ENCODE results near the gene TK1. TPM values are rescaled to one million over a fixed set of nuclear protein-coding genes. Genes with fewer than 3 reads are reported as not detected.
A peak's percentile ranks its signal among the peaks of the same experiment; 100 is the strongest.

TK1 gene
- total RNA-seq, 1 experiment from 2014 or later: 190 TPM

DNA sequence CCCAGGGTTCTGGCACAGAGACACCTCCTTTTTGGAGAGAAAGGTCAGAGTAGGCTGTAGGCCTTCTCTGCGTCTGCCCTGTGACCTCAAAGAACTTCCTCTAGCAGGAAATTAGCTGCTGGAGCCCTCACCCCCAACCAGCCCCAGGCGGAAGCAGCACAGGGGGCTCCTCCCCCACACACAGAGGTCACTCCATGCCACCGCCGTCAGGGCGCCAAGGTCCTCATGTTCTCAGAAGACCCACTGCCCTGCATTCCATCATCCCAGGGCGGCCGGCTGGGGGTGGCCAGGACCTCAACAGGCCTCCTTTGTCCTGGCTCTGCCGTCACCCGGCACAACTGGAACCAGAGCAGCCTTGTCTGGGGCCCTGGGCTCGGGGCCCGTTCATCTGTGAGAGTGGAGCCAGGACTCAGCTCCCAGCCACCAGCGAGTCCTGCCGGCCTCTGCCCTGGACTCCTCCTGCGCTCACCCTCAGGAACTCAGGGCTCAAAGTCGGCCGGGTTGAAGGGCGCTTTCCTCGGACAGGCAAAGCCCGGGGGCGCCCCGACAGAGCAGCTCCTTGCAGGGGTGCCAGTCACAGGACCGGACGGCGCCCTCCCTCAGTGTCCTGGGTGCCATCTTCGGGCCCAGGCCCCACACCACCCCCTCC is 59.5 kb downstream of the TK1 start:
- peaks cover 9% of the 10 kb centered on the region for H3K4me1 Mint-ChIP-seq (ENCODE audit: low read depth, unreplicated experiment)
- no peaks in the 10 kb centered on the region for H3K27me3 ChIP-seq (replicated peaks; ENCODE audit: control insufficient read depth, insufficient read depth, low read length)
- H3K4me1 ChIP-seq: peaks cover 21% of the 10 kb centered on the region
- intact Hi-C loops (cut with micrococcal nuclease; ENCODE audit: unreplicated experiment): loop anchor here (5.0 kb wide), 2 partner anchors 40 to 60 kb away; partner anchors contain the start of genes AFMID, SYNGR2 and TK1
- H3K27ac Mint-ChIP-seq (ENCODE audit: unreplicated experiment): peak overlapping the region; percentile 74
- POLR2A ChIA-PET: interaction anchor here (0.7 to 1.5 kb wide), 3 partner anchors 42 to 60 kb away, joined by 4 to 16 read pairs (median 4); partner anchors contain the start of genes AFMID and TK1
- TF ChIP-seq, protein P1, sequence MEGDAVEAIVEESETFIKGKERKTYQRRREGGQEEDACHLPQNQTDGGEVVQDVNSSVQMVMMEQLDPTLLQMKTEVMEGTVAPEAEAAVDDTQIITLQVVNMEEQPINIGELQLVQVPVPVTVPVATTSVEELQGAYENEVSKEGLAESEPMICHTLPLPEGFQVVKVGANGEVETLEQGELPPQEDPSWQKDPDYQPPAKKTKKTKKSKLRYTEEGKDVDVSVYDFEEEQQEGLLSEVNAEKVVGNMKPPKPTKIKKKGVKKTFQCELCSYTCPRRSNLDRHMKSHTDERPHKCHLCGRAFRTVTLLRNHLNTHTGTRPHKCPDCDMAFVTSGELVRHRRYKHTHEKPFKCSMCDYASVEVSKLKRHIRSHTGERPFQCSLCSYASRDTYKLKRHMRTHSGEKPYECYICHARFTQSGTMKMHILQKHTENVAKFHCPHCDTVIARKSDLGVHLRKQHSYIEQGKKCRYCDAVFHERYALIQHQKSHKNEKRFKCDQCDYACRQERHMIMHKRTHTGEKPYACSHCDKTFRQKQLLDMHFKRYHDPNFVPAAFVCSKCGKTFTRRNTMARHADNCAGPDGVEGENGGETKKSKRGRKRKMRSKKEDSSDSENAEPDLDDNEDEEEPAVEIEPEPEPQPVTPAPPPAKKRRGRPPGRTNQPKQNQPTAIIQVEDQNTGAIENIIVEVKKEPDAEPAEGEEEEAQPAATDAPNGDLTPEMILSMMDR (IDR thresholded peaks at IDR 0.05; ENCODE audit: insufficient read depth in 1 of 2, low read depth in 1 of 2, low read length in 1 of 2, severe bottlenecking in 1 of 2, unreplicated experiment in 1 of 2): no peak
- DNase-seq: no peak
- peak overlapping the region; percentile 75 for H3K4me3 Mint-ChIP-seq (ENCODE audit: unreplicated experiment)
- H3K9me3 ChIP-seq: no peaks in the 10 kb centered on the region
- no TSS peak for BruUV-seq (replicated peaks)
- H3K9me3 Mint-ChIP-seq (ENCODE audit: unreplicated experiment): no peaks in the 10 kb centered on the region
- no peaks in the 10 kb centered on the region for H3K27me3 Mint-ChIP-seq (ENCODE audit: insufficient read depth, unreplicated experiment)
- peak overlapping the region; percentile 58 for H3K4me3 ChIP-seq (ENCODE audit: low read depth, low read length)
- CTCF ChIA-PET: interaction anchor here (0.7 to 1.7 kb wide), 7 partner anchors 10 to 294 kb away, joined by 3 to 12 read pairs (median 3); no protein-coding TSS in a partner anchor
- peaks cover 24% of the 10 kb centered on the region for H3K36me3 Mint-ChIP-seq (ENCODE audit: insufficient read depth, unreplicated experiment)
- peaks cover 3% of the 10 kb centered on the region; the same call in 1 of the 2 replicates for H3K36me3 ChIP-seq (ENCODE audit: control insufficient read depth, insufficient read depth, low read length)

DNA sequence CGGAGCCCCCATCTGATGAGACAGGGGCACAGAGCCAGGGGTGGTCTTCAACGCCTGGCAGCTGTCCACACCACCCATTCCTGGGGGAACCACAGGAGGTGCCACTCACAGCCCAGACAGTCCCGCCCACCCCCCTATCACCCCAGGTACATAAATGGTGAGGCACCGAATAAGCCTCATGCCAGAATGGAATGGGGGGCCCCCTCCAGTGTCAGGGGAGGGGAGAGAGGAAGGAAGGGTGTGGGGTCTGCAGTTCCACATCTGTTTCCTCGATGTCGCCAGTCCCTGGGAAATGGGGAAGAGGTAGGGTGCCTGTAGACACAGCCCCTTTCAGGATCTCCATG is 60.0 kb downstream of the TK1 start:
- POLR2A ChIA-PET: interaction anchor here (1.5 kb wide), 1 partner anchor 60 kb away, joined by 16 read pairs; the partner anchor contains the start of genes AFMID and TK1
- Histone ChIP-seq H3K9me3 (no peaks in the 10 kb centered on the region), H3K4me3 (ENCODE audit: low read depth, low read length) (peak overlapping the region; percentile 58), H3K4me1 (peaks cover 18% of the 10 kb centered on the region), H3K36me3 (ENCODE audit: control insufficient read depth, insufficient read depth, low read length) (peaks cover 3% of the 10 kb centered on the region; the same call in 1 of the 2 replicates), H3K27me3 (replicated peaks; ENCODE audit: control insufficient read depth, insufficient read depth, low read length) (no peaks in the 10 kb centered on the region)
- BruUV-seq (replicated peaks): no TSS peak
- Mint-ChIP-seq H3K36me3 (ENCODE audit: insufficient read depth, unreplicated experiment) (peaks cover 26% of the 10 kb centered on the region), H3K27me3 (ENCODE audit: insufficient read depth, unreplicated experiment) (no peaks in the 10 kb centered on the region), H3K4me3 (ENCODE audit: unreplicated experiment) (peak overlapping the region; percentile 75), H3K27ac (ENCODE audit: unreplicated experiment) (peak overlapping the region; percentile 74), H3K9me3 (ENCODE audit: unreplicated experiment) (no peaks in the 10 kb centered on the region), H3K4me1 (ENCODE audit: low read depth, unreplicated experiment) (peaks cover 9% of the 10 kb centered on the region)
- TF ChIP-seq, protein P1 (IDR thresholded peaks at IDR 0.05; ENCODE audit: insufficient read depth in 1 of 2, low read depth in 1 of 2, low read length in 1 of 2, severe bottlenecking in 1 of 2, unreplicated experiment in 1 of 2): no peak
- no peak for DNase-seq
- intact Hi-C loops (cut with micrococcal nuclease; ENCODE audit: unreplicated experiment): loop anchor here (5.0 kb wide), 2 partner anchors 40 to 60 kb away; partner anchors contain the start of genes AFMID, SYNGR2 and TK1
- CTCF ChIA-PET: interaction anchor here (0.7 kb wide), 1 partner anchor 295 kb away, joined by 3 read pairs; no protein-coding TSS in a partner anchor

DNA sequence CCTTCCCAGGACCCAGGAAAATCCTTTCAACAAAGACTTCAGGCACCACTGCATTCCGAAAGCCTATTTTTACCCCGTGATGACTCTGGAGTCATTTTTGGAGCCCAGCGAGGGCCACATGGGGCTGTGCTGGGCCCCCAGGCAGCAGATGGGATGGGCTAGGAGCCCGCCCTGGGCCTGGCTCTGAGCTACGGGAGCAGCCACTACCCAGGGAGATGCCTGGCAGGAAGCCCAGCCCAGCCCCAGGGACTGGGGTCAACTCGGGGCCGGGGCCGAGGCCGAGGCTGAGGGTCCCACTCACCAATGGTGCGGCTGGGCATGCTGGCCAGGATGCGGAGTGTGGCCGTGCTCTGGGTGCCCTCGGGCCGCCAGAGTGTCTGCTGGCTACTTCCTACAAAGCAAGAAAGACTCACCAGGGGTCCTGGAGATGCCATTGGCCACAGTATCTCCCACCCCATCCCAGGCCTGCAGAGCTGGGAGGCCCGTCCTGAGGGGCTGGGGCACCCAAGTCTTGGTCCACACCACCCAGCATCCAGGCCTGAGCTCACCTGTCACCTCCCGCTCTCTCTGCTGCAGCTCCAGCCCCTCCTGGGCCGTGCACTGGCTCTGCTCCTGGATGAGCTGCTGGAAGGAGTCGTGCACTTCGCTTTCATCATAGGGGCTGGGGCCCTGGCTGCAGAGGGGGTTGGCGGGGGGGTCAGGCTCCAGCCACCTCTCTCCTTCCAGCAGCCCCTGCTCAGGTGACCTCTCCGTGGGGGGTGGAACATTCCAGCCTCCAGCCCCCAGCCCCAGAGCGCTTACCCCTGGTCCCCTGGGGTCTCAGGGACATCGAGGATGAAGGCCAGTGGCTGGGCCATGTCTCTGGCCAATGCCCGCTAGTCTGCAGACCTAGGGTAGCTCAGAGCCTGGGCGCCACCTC is 60.6 kb downstream of the TK1 start:
- Histone ChIP-seq H3K36me3 (ENCODE audit: control insufficient read depth, insufficient read depth, low read length) (peaks cover 3% of the 10 kb centered on the region; the same call in 1 of the 2 replicates), H3K4me1 (peaks cover 18% of the 10 kb centered on the region), H3K4me3 (ENCODE audit: low read depth, low read length) (no peak overlapping the region), H3K27me3 (replicated peaks; ENCODE audit: control insufficient read depth, insufficient read depth, low read length) (no peaks in the 10 kb centered on the region), H3K9me3 (no peaks in the 10 kb centered on the region)
- intact Hi-C loops (cut with micrococcal nuclease; ENCODE audit: unreplicated experiment): loop anchor here (5.0 kb wide), 2 partner anchors 41 to 61 kb away; partner anchors contain the start of genes AFMID, SYNGR2 and TK1
- TF ChIP-seq, protein P1 (IDR thresholded peaks at IDR 0.05; ENCODE audit: insufficient read depth in 1 of 2, low read depth in 1 of 2, low read length in 1 of 2, severe bottlenecking in 1 of 2, unreplicated experiment in 1 of 2): no peak
- H3K36me3 Mint-ChIP-seq (ENCODE audit: insufficient read depth, unreplicated experiment): peaks cover 31% of the 10 kb centered on the region
- no peaks in the 10 kb centered on the region for H3K27me3 Mint-ChIP-seq (ENCODE audit: insufficient read depth, unreplicated experiment)
- POLR2A ChIA-PET: no interaction called here
- H3K4me3 Mint-ChIP-seq (ENCODE audit: unreplicated experiment): no peak overlapping the region
- H3K27ac Mint-ChIP-seq (ENCODE audit: unreplicated experiment): no peak overlapping the region
- no peaks in the 10 kb centered on the region for H3K9me3 Mint-ChIP-seq (ENCODE audit: unreplicated experiment)
- DNase-seq: no peak
- BruUV-seq (replicated peaks): no TSS peak
- CTCF ChIA-PET: no interaction called here
- H3K4me1 Mint-ChIP-seq (ENCODE audit: low read depth, unreplicated experiment): peaks cover 9% of the 10 kb centered on the region
